Osteoblast (primary cell): ENCODE measurements around the gene ZNF497. TPM values are rescaled to one million over a fixed set of nuclear protein-coding genes. Genes with fewer than 3 reads are reported as not detected.

ENCODE experiments used
- DNase-seq: peaks from one replicate; pipeline ENCODE4 v3.0.0; 2011; ENCODE audit warnings: low spot score, mixed read lengths; ENCODE audit not compliant: insufficient read length; ENCODE audit errors: missing footprints
- H2AFZ ChIP-seq: 2 replicates; pipeline ENCODE4 v1.6.0; 2011; ENCODE audit warnings: mild to moderate bottlenecking, low read length
- H3K27ac ChIP-seq: 2 replicates; pipeline ENCODE4 v1.5.1; 2011; ENCODE audit warnings: mild to moderate bottlenecking, low read depth, low read length, moderate library complexity
- H3K27me3 ChIP-seq: 2 replicates; pipeline ENCODE4 v1.6.0; 2012; ENCODE audit warnings: mild to moderate bottlenecking, control low read depth, inconsistent platforms, low read length, moderate library complexity; ENCODE audit not compliant: insufficient read depth
- H3K36me3 ChIP-seq: 2 replicates; pipeline ENCODE4 v1.5.1; 2011; ENCODE audit warnings: mild to moderate bottlenecking, low read length, control low read depth, moderate library complexity; ENCODE audit not compliant: insufficient read depth
- H3K4me1 ChIP-seq: 2 replicates; pipeline ENCODE4 v1.5.1; 2011; ENCODE audit warnings: mild to moderate bottlenecking, low read length, control low read depth, moderate library complexity; ENCODE audit not compliant: insufficient read depth
- H3K4me2 ChIP-seq: 2 replicates; pipeline ENCODE4 v1.6.0; 2011; ENCODE audit warnings: mild to moderate bottlenecking, low read length; ENCODE audit not compliant: insufficient read depth
- H3K4me3 ChIP-seq: fragments of 200-600 bp; sonication (generic); 3 replicates; pipeline ENCODE4 v1.5.1; 2012; ENCODE audit warnings: mild to moderate bottlenecking, low read length, inconsistent platforms; ENCODE audit not compliant: insufficient read depth
- H3K79me2 ChIP-seq: 2 replicates; pipeline ENCODE4 v1.6.0; 2012; ENCODE audit warnings: mild to moderate bottlenecking, low read length, control low read depth, inconsistent platforms; ENCODE audit not compliant: insufficient read depth
- H3K9me3 ChIP-seq: 2 replicates; pipeline ENCODE4 v1.5.1; 2011; ENCODE audit warnings: low read depth, low read length, control low read depth
- H4K20me1 ChIP-seq: 2 replicates; pipeline ENCODE4 v1.6.0; 2012; ENCODE audit warnings: mild to moderate bottlenecking, low read length, control low read depth; ENCODE audit not compliant: insufficient read depth
- CTCF ChIP-seq: IDR thresholded peaks from 2 replicates; pipeline ENCODE4 v1.5.1; 2011; ENCODE audit warnings: mild to moderate bottlenecking, low read depth, low read length, moderate library complexity; ENCODE audit errors: extremely low read depth
- total RNA-seq: library from RNA; depleted of rRNA; stranded (reverse); fragments of >200 nt; gene quantifications from 2 replicates; pipeline ENCODE4 v1.2.3, GENCODE V29; 2012

ZNF497 gene
- total RNA-seq, 1 donor: 1.4 TPM

- H3K27ac ChIP-seq: peak overlapping the region; percentile 92
- TF ChIP-seq CTCF: no peak
- no peaks in the 10 kb centered on the region for H3K9me3 ChIP-seq
- H4K20me1 ChIP-seq: no peaks in the 10 kb centered on the region
- H3K36me3 ChIP-seq: no peaks in the 10 kb centered on the region
- peaks cover 38% of the 10 kb centered on the region for H3K79me2 ChIP-seq
- peak overlapping the region; percentile 96 for H3K4me3 ChIP-seq
- H3K4me1 ChIP-seq: peaks cover 23% of the 10 kb centered on the region
- H3K27me3 ChIP-seq: no peaks in the 10 kb centered on the region
- DNase-seq: peak; percentile 32
- H3K4me2 ChIP-seq: peak overlapping the region; percentile 85
- H2AFZ ChIP-seq: peak overlapping the region; percentile 60
Observed at GRCh38 chr19:58381460-58382212, 19.1 kb upstream of the ZNF497 start.

GRCh38 chr19:58380662-58381459 is 18.3 kb upstream of the ZNF497 start, which contains the start of gene ZNF837:
Gene ZNF837, minus strand, starts transcription at chr19:58381030. Its CDS starts 11,698 bp downstream, at chr19:58369332.
- peaks cover 21% of the 10 kb centered on the region for H3K4me1 ChIP-seq
- peak; percentile 99 for DNase-seq
- H3K9me3 ChIP-seq: no peaks in the 10 kb centered on the region
- H3K4me3 ChIP-seq: peak within 1 kb of the TSS; percentile 96
- no peak for TF ChIP-seq CTCF
- no peaks in the 10 kb centered on the region for H3K36me3 ChIP-seq
- H3K27me3 ChIP-seq: no peaks in the 10 kb centered on the region
- peak within 1 kb of the TSS; percentile 92 for H3K27ac ChIP-seq
- H4K20me1 ChIP-seq: no peaks in the 10 kb centered on the region
- H3K79me2 ChIP-seq: peaks cover 32% of the 10 kb centered on the region
- H3K4me2 ChIP-seq: peak within 1 kb of the TSS; percentile 85
- peak within 1 kb of the TSS; percentile 94 for H2AFZ ChIP-seq

GRCh38 chr19:58380037-58380661 is 17.6 kb upstream of the ZNF497 start:
- Histone ChIP-seq H3K27ac (peak overlapping the region; percentile 92), H3K79me2 (peaks cover 25% of the 10 kb centered on the region), H3K4me1 (peaks cover 15% of the 10 kb centered on the region), H3K36me3 (no peaks in the 10 kb centered on the region), H2AFZ (peak overlapping the region; percentile 94), H3K4me2 (peak overlapping the region; percentile 85), H3K9me3 (no peaks in the 10 kb centered on the region), H3K27me3 (no peaks in the 10 kb centered on the region), H4K20me1 (no peaks in the 10 kb centered on the region), H3K4me3 (peak overlapping the region; percentile 96)
- no peak for TF ChIP-seq CTCF
- peak; percentile 66 for DNase-seq
